Measurements from ENCODE around the gene PRKCH. TPM values are rescaled to one million over a fixed set of nuclear protein-coding genes. Genes with fewer than 3 reads are reported as not detected.

PRKCH gene
- total and polyA plus RNA-seq, 9 of the 15 experiments (the other 6 are each of a cell fraction or from before 2014, with no cell fraction given): 0.61 to 4.4 (median 4.0) TPM

- TF ChIP-seq E2F8 (IDR thresholded peaks at IDR 0.05; ENCODE audit: low read depth, partially characterized antibody): no peak
- TF ChIP-seq RREB1 (CRISPR knock-in tag; IDR thresholded peaks at IDR 0.05): no peak
- TF ChIP-seq ESRRA (IDR thresholded peaks at IDR 0.05; ENCODE audit: borderline replicate concordance, low read depth): no peak
- TF ChIP-seq MAZ (CRISPR knock-in tag; conservative IDR thresholded peaks at IDR 0.05 in 1 of 2, IDR thresholded peaks at IDR 0.05 in 1 of 2): no peak
- no peak for TF ChIP-seq ZKSCAN1 (IDR thresholded peaks at IDR 0.05; ENCODE audit: low read depth, low read length)
- no peak for TF ChIP-seq HMGXB4 (CRISPR knock-in tag; IDR thresholded peaks at IDR 0.05)
- no peak for TF ChIP-seq EWSR1 (IDR thresholded peaks at IDR 0.05; ENCODE audit: borderline replicate concordance, low read depth, partially characterized antibody)
- TF ChIP-seq BCOR (IDR thresholded peaks at IDR 0.05): no peak
- no peak for TF ChIP-seq CBFA2T3 (IDR thresholded peaks at IDR 0.05)
- TF ChIP-seq GTF2A2 (tag; IDR thresholded peaks at IDR 0.05): no peak
- no peak for TF ChIP-seq ZC3H11A (IDR thresholded peaks at IDR 0.05; ENCODE audit: low read depth, low read length)
Observed at GRCh38 chr14:61468063-61468825, 146.9 kb downstream of the PRKCH start (continued).
